HEK293 (cell line): ENCODE data around the gene MUCL3.

Experiments used
- ATF2 ChIP-seq: fragments of 450-650 bp; formaldehyde crosslinking; IDR thresholded peaks from 2 replicates; pipeline ENCODE4 v1.5.1; 2016; ENCODE audit warnings: missing biosample characterization, missing genetic modification characterization, low read depth
- CTCF ChIP-seq: fragments of 450-650 bp; formaldehyde crosslinking; IDR thresholded peaks from 2 replicates; pipeline ENCODE4 v1.5.1; 2016; ENCODE audit warnings: missing biosample characterization, missing genetic modification characterization
- HOXC10 ChIP-seq: sonication (generic); formaldehyde crosslinking; IDR thresholded peaks from 2 replicates; pipeline ENCODE4 v1.8.1; 2023; ENCODE audit warnings: mild to moderate bottlenecking, missing genetic modification reagents
- MYNN ChIP-seq: fragments of 450-650 bp; formaldehyde crosslinking; IDR thresholded peaks from 2 replicates; pipeline ENCODE4 v1.5.1; 2016; ENCODE audit warnings: missing biosample characterization, missing genetic modification characterization, borderline replicate concordance
- YY1 ChIP-seq: fragments of 450-650 bp; formaldehyde crosslinking; IDR thresholded peaks from 2 replicates; pipeline ENCODE4 v1.5.1; 2018; ENCODE audit warnings: missing biosample characterization, missing genetic modification characterization
- ZNF133 ChIP-seq: fragments of 450-650 bp; formaldehyde crosslinking; IDR thresholded peaks from 2 replicates; pipeline ENCODE4 v1.5.1; 2016; ENCODE audit warnings: missing biosample characterization, missing genetic modification characterization
- ZNF174 ChIP-seq: fragments of 450-650 bp; formaldehyde crosslinking; IDR thresholded peaks from 2 replicates; pipeline ENCODE4 v1.5.0; 2017; ENCODE audit warnings: missing biosample characterization, mild to moderate bottlenecking, missing genetic modification characterization
- ZNF221 ChIP-seq: fragments of 450-650 bp; formaldehyde crosslinking; IDR thresholded peaks from 2 replicates; pipeline ENCODE4 v1.5.1; 2017; ENCODE audit warnings: missing biosample characterization, missing genetic modification characterization, borderline replicate concordance
- ZNF324 ChIP-seq: fragments of 450-650 bp; formaldehyde crosslinking; IDR thresholded peaks from 2 replicates; pipeline ENCODE4 v1.5.1; 2016; ENCODE audit warnings: missing biosample characterization, missing genetic modification characterization
- ZNF544 ChIP-seq: fragments of 450-650 bp; formaldehyde crosslinking; IDR thresholded peaks from 2 replicates; pipeline ENCODE4 v1.5.0; 2017; ENCODE audit warnings: missing biosample characterization, missing genetic modification characterization
- ZNF768 ChIP-seq: fragments of 450-650 bp; formaldehyde crosslinking; IDR thresholded peaks from 2 replicates; pipeline ENCODE4 v1.5.1; 2018; ENCODE audit warnings: missing biosample characterization, mild to moderate bottlenecking, missing genetic modification characterization

DNA sequence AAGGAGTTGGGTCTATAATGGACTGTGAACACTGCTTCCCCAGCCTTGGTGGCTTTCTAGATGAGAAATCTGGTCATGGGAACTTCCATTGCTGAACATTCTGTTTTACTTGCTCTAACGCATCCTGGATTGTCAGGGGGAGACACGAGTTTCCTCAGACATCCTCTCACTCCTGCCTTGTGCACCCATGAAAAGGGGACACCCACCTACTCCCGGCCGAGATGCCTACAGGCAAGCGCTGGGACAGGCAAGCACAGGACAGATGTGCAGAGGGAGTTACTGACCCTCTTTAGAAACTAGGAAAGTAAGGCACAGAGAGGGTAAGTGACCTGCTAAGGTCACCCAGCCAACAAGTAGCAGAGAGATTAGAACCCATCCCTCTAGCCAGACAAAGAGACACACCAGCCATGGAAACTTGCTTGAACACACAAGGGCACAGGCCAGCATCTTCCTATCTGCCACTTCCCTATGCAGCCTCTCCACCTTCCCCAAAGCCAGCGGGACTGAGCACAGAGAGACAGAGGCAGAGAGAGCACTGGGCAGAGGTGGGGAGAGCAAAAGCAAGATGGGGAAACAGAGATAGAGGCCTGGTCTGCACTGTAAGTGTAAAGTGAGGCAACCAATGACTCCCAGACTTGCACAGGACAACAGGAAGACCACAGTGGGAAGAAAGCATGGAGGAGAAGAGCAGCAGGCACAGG is 8.0 kb upstream of the MUCL3 start:
- TF ChIP-seq HOXC10 (CRISPR knock-in tag) (no peak), CTCF (tag by site-specific recombination) (no peak), ATF2 (no peak), YY1 (tag by site-specific recombination) (no peak), ZNF324 (tag by site-specific recombination) (no peak), ZNF544 (tag by site-specific recombination) (no peak), ZNF768 (tag by site-specific recombination) (peak; percentile 26; the same call in 1 of the 2 replicates), ZNF221 (tag by site-specific recombination) (no peak), ZNF133 (tag by site-specific recombination) (no peak), ZNF174 (tag by site-specific recombination) (no peak), MYNN (tag by site-specific recombination) (no peak)
